ENCODE data around the gene ZMPSTE24. TPM values are rescaled to one million over a fixed set of nuclear protein-coding genes. Genes with fewer than 3 reads are reported as not detected.
A peak's percentile ranks its signal among the peaks of the same experiment; 100 is the strongest.

Gene ZMPSTE24
- total RNA-seq, 1 experiment from 2014 or later = 39.6 TPM

DNA sequence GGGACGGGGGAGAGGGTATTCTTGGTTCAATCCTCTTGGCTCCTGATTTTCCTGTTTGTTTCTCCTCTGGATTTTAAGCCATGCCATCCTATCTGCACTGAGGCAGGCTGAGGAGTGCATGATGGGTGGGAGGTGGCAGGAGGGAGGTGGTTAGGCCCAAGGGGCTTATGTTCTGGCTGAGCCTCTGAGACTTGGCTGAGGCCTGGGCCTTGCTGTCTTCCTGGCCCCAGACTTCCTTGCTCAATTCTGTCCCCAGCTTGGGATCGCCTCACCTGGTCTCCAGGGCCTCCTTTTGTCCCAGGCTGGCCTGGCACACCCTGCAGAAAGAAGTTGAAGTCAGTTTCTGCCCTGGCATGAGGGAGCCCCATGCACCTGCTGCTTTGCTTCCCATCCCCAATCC, 47.8 kb downstream of the ZMPSTE24 start:
- H3K9me3 ChIP-seq (ENCODE audit: control insufficient read depth in 1 of 2, insufficient read depth in 1 of 2, low read depth in 1 of 2, low read length in 2 of 2) = no peaks in the 10 kb centered on the region
- no peak overlapping the region for H3K9ac ChIP-seq (ENCODE audit: low read length)
- H3K36me3 ChIP-seq (ENCODE audit: control insufficient read depth in 1 of 2, insufficient read depth in 2 of 2, low read length in 2 of 2) = no peaks in the 10 kb centered on the region
- ATAC-seq (no peak), DNase-seq (ENCODE audit: low read depth, low spot score) (no peak)
- H4K20me1 ChIP-seq (ENCODE audit: insufficient read depth) = no peaks in the 10 kb centered on the region
- peak overlapping the region; percentile 6 for H2AFZ ChIP-seq (ENCODE audit: low read depth, low read length, poor library complexity, severe bottlenecking)
- peak overlapping the region; percentile 48 for H3K4me2 ChIP-seq (ENCODE audit: low read length)
- ChIA-PET POLR2A (interaction anchor here (0.6 kb wide), 1 partner anchor 9 kb away, joined by 3 read pairs; no protein-coding TSS in a partner anchor), CTCF (interaction anchor here (0.8 to 1.9 kb wide), 5 partner anchors 9 to 227 kb away, joined by 3 to 21 read pairs (median 6); no protein-coding TSS in a partner anchor), RAD21 (ENCODE audit: low non-redundant PET in 1 of 2, low total read pairs in 2 of 2, uncharacterized antibody in 2 of 2, unreplicated experiment in 2 of 2) (interaction anchor here in 1 of 2 experiments (1.5 kb wide), 1 partner anchor 33 kb away, joined by 9 read pairs; no protein-coding TSS in a partner anchor)
- no peak overlapping the region for H3K4me3 ChIP-seq (replicated peaks in 1 of 2; ENCODE audit: low read depth in 1 of 2, low read length in 2 of 2)
- BruUV-seq (replicated peaks) = no TSS peak
- no peaks in the 10 kb centered on the region for H3K9me2 ChIP-seq (ENCODE audit: insufficient read depth)
- H3K27me3 ChIP-seq (ENCODE audit: insufficient read depth, low read length) = no peaks in the 10 kb centered on the region
- TF ChIP-seq, protein P1, sequence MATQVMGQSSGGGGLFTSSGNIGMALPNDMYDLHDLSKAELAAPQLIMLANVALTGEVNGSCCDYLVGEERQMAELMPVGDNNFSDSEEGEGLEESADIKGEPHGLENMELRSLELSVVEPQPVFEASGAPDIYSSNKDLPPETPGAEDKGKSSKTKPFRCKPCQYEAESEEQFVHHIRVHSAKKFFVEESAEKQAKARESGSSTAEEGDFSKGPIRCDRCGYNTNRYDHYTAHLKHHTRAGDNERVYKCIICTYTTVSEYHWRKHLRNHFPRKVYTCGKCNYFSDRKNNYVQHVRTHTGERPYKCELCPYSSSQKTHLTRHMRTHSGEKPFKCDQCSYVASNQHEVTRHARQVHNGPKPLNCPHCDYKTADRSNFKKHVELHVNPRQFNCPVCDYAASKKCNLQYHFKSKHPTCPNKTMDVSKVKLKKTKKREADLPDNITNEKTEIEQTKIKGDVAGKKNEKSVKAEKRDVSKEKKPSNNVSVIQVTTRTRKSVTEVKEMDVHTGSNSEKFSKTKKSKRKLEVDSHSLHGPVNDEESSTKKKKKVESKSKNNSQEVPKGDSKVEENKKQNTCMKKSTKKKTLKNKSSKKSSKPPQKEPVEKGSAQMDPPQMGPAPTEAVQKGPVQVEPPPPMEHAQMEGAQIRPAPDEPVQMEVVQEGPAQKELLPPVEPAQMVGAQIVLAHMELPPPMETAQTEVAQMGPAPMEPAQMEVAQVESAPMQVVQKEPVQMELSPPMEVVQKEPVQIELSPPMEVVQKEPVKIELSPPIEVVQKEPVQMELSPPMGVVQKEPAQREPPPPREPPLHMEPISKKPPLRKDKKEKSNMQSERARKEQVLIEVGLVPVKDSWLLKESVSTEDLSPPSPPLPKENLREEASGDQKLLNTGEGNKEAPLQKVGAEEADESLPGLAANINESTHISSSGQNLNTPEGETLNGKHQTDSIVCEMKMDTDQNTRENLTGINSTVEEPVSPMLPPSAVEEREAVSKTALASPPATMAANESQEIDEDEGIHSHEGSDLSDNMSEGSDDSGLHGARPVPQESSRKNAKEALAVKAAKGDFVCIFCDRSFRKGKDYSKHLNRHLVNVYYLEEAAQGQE (IDR thresholded peaks at IDR 0.05; ENCODE audit: low read depth) = no peak
- TF ChIP-seq, protein P2, sequence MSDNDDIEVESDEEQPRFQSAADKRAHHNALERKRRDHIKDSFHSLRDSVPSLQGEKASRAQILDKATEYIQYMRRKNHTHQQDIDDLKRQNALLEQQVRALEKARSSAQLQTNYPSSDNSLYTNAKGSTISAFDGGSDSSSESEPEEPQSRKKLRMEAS (IDR thresholded peaks at IDR 0.05) = no peak
- no peak for TF ChIP-seq EZH2 (IDR thresholded peaks at IDR 0.05)
- no peak for TF ChIP-seq POLR2A (IDR thresholded peaks at IDR 0.05; ENCODE audit: borderline replicate concordance, extremely low read depth, insufficient read depth, insufficient read length)
- TF ChIP-seq EGR1 (IDR thresholded peaks at IDR 0.05; ENCODE audit: low read depth) = no peak
- no peak for TF ChIP-seq TCF7L2 (IDR thresholded peaks at IDR 0.05; ENCODE audit: borderline replicate concordance, extremely low read depth, insufficient read depth, insufficient read length)
- TF ChIP-seq, protein P3, sequence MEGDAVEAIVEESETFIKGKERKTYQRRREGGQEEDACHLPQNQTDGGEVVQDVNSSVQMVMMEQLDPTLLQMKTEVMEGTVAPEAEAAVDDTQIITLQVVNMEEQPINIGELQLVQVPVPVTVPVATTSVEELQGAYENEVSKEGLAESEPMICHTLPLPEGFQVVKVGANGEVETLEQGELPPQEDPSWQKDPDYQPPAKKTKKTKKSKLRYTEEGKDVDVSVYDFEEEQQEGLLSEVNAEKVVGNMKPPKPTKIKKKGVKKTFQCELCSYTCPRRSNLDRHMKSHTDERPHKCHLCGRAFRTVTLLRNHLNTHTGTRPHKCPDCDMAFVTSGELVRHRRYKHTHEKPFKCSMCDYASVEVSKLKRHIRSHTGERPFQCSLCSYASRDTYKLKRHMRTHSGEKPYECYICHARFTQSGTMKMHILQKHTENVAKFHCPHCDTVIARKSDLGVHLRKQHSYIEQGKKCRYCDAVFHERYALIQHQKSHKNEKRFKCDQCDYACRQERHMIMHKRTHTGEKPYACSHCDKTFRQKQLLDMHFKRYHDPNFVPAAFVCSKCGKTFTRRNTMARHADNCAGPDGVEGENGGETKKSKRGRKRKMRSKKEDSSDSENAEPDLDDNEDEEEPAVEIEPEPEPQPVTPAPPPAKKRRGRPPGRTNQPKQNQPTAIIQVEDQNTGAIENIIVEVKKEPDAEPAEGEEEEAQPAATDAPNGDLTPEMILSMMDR (IDR thresholded peaks at IDR 0.05 in 2 of 3, conservative IDR thresholded peaks at IDR 0.05 in 1 of 3; ENCODE audit: borderline replicate concordance in 1 of 3, insufficient read depth in 1 of 3, low read depth in 2 of 3, low read length in 2 of 3) = no peak
- TF ChIP-seq FOSL1 (IDR thresholded peaks at IDR 0.05; ENCODE audit: low read depth) = no peak
- peaks cover 16 to 21% of the 10 kb centered on the region in 2 experiments for H3K4me1 ChIP-seq (ENCODE audit: control insufficient read depth in 1 of 2, insufficient read depth in 2 of 2, low read length in 2 of 2)
- no peaks in the 10 kb centered on the region for H3K79me2 ChIP-seq (ENCODE audit: insufficient read depth, low read length)
- intact Hi-C loops (cut with micrococcal nuclease) = no loop called here
- peak overlapping the region; percentile 62 for H3K27ac ChIP-seq (ENCODE audit: low read depth, low read length)
